Panc1 (cell line): ENCODE measurements around the gene PNLIPRP2. TPM values are rescaled to one million over a fixed set of nuclear protein-coding genes. Genes with fewer than 3 reads are reported as not detected.

ENCODE experiments used
- ATAC-seq: fragments of 200-7000 bp; cut with Tn5 transposase; 2 replicates; pipeline ENCODE4 v1.9.1; 2020; ENCODE audit warnings: mild to moderate bottlenecking, moderate library complexity
- Bru-seq: library from RNA; stranded (reverse); fragments of 400-500 nt; gene quantifications from one replicate; lab custom pipeline; 2021; lab: Mats Ljungman, UMichigan
- BruChase-seq, 2 experiments: library from RNA; stranded (reverse); fragments of 400-500 nt; gene quantifications; one replicate each; lab custom pipeline; 2021; lab: Mats Ljungman, UMichigan
- BruUV-seq: library from RNA; stranded (reverse); fragments of 400-500 nt; replicated peaks from 2 replicates; lab custom pipeline; 2021; lab: Mats Ljungman, UMichigan
- CTCF ChIA-PET: fragments of 300-600 bp; sonication (Branson Sonifier 250); formaldehyde crosslinking; loops from one replicate; lab custom pipeline; 2022; ENCODE audit warnings: antibody characterized with exemption; lab: Charles Lee
- POLR2A ChIA-PET: fragments of 300-600 bp; sonication (Branson Sonifier 250); formaldehyde crosslinking; loops from one replicate; lab custom pipeline; 2022; ENCODE audit warnings: antibody characterized with exemption; lab: Charles Lee
- DNase-seq: peaks from one replicate; pipeline ENCODE4 v3.0.0-alpha.2; 2010; ENCODE audit warnings: low read depth, low spot score
- H3K27ac ChIP-seq: 2 replicates; pipeline ENCODE4 v1.5.1; 2011; ENCODE audit warnings: mild to moderate bottlenecking, low read length, inconsistent platforms
- H3K27me3 ChIP-seq: fragments of 200-500 bp; sonication (Bioruptor generic); 2 replicates; pipeline ENCODE4 v1.6.0; 2014; ENCODE audit warnings: low read length, inconsistent platforms; ENCODE audit not compliant: control insufficient read depth, insufficient read depth
- H3K36me3 ChIP-seq: fragments of 200-500 bp; sonication (Bioruptor generic); 2 replicates; pipeline ENCODE4 v1.5.1; 2014; ENCODE audit warnings: inconsistent platforms, mild to moderate bottlenecking, low read length, moderate library complexity; ENCODE audit not compliant: control insufficient read depth, insufficient read depth
- H3K4me1 ChIP-seq: 2 replicates; pipeline ENCODE4 v1.5.1; 2011; ENCODE audit warnings: inconsistent platforms, mild to moderate bottlenecking, low read length, moderate library complexity; ENCODE audit not compliant: control insufficient read depth, insufficient read depth
- H3K4me3 ChIP-seq, 2 experiments: 2 replicates each; pipeline ENCODE4 v1.5.1; 2011 to 2012; ENCODE audit warnings: low read depth in 2 of 2, low read length in 2 of 2, mild to moderate bottlenecking in 2 of 2, inconsistent platforms in 1 of 2, moderate library complexity in 1 of 2
- H3K9me3 ChIP-seq: fragments of 200-500 bp; sonication (Bioruptor generic); 2 replicates; pipeline ENCODE4 v1.5.1; 2014; ENCODE audit warnings: low read depth, mild to moderate bottlenecking, inconsistent platforms, low read length, moderate library complexity; ENCODE audit not compliant: control insufficient read depth, insufficient read depth
- CTCF ChIP-seq: fragments of 450-650 bp; IDR thresholded peaks from 2 replicates; pipeline ENCODE4 v1.5.1; 2017; ENCODE audit warnings: mild to moderate bottlenecking
- POLR2AphosphoS5 ChIP-seq: IDR thresholded peaks from 2 replicates; pipeline ENCODE4 v1.6.1; 2012; ENCODE audit warnings: mild to moderate bottlenecking, low read depth, low read length, moderate library complexity
- SIN3A ChIP-seq: IDR thresholded peaks from 2 replicates; pipeline ENCODE4 v1.6.1; 2012; ENCODE audit warnings: low read depth, mild to moderate bottlenecking, low read length, moderate library complexity, borderline replicate concordance; ENCODE audit not compliant: insufficient read depth
- TCF7L2 ChIP-seq: IDR thresholded peaks from 2 replicates; pipeline ENCODE4 v1.6.1; 2011; ENCODE audit warnings: mild to moderate bottlenecking, low read depth, low read length, inconsistent platforms
- in situ Hi-C: cut with HindIII; loops from 2 replicates; pipeline ENCODE4 v1.10.0; 2016; ENCODE audit warnings: low sequenced_read_pairs, low pct_unique_long_range_greater_than_20kb
- intact Hi-C: fragments of 100-400 bp; cut with micrococcal nuclease; formaldehyde crosslinking; loops from one replicate; pipeline ENCODE4 v1.10.0; 2022; ENCODE audit not compliant: unreplicated experiment
- long read RNA-seq: library from polyadenylated mRNA; unstranded; transcript quantifications from one replicate; pipeline ENCODE4 v2.0.0, GENCODE V29; 2021; ENCODE audit not compliant: unreplicated experiment
- polyA plus RNA-seq: library from polyadenylated mRNA; unstranded; fragments of >200 nt; gene quantifications from one replicate; pipeline ENCODE4 v1.2.1, GENCODE V29; 2012; ENCODE audit warnings: missing spikeins; ENCODE audit not compliant: insufficient read length
- total RNA-seq: library from RNA; stranded (reverse); gene quantifications from one replicate; pipeline ENCODE4 v1.2.1, GENCODE V29; 2021; ENCODE audit not compliant: unreplicated experiment
- TF ChIP-seq, protein P1 (sequence below), 2 experiments: IDR thresholded peaks; 2 replicates each; pipeline ENCODE4 v1.6.1; 2011 to 2012; ENCODE audit warnings: low read depth in 2 of 2, control low read depth in 1 of 2, low read length in 1 of 2, mild to moderate bottlenecking in 1 of 2, moderate library complexity in 1 of 2; ENCODE audit not compliant: insufficient read depth in 1 of 2

PNLIPRP2 gene
- total RNA-seq (0.72 TPM), Bru-seq, nascent RNA (not detected), BruChase-seq, experiment 1, labeled RNA remaining after a 2-hour chase (not detected), BruChase-seq, experiment 2, labeled RNA remaining after a 6-hour chase (not detected)
- not detected for polyA plus RNA-seq
- long read RNA-seq = 0 reads

DNA sequence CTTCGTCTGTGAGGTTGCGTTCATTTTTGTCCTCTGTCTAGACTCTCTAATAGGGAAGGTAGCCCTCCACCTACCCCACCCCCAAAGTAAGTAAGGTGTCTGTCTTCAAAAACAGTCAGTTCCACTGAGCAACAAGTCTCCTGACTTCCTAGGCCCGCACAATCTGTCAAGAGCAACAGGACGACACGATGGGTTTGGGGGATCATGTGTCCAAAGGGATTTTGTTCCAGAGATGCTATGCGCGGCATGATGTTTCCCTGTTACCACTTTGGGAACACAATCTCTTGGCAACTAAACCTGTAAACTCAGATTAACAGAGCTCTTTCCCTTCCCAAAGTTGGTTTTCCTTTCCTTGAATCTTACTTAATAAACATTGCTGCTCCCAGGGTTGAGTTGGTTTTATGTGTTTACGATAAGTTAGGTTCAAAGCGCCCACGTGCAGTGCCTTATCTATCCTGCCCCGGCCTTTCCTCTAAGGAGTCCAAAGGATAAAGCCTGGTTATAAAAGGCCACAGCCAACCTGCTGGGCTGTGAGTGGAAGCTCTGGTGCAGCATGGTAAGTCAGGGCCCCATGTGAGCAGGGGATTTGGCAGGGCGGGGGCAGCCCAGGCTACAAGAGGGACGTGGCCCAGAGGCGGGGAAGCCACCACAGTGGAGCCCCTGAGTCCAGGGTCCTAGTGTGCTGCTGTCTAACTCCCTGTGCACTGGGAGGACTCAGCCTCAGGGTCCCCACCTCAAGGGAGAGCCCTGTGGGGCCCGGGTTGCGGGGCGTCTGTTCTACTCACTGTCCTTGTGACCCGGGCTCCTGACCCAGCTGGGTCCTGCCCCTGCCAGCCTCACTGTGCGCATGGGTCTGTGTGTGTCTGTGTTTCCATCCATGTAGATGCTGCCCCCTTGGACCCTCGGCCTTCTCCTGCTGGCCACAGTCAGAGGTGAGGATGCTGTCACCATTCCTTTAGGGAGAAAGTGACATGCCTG lies at the start of gene PNLIPRP2:
TSS of gene PNLIPRP2 (plus strand) at position 531 of the 978 bp plus-strand sequence.
- CTCF ChIA-PET = no interaction called here
- peak; percentile 48; the same call in 1 of the 2 replicates for ATAC-seq

GRCh38 chr10:116574797-116575196 lies 46.0 kb upstream of the PNLIPRP2 start:
- Histone ChIP-seq H3K27me3 (0 out of 2 replicates have a peak, but pooled peaks cover 5% of the 10 kb centered on the region), H3K4me3 (no peak overlapping the region), H3K27ac (no peak overlapping the region), H3K36me3 (no peaks in the 10 kb centered on the region), H3K9me3 (no peaks in the 10 kb centered on the region), H3K4me1 (no peaks in the 10 kb centered on the region)
- in situ Hi-C loops (no loop called here), intact Hi-C loops (no loop called here)
- BruUV-seq = no TSS peak
- DNase-seq = no peak
- TF ChIP-seq, protein P1, sequence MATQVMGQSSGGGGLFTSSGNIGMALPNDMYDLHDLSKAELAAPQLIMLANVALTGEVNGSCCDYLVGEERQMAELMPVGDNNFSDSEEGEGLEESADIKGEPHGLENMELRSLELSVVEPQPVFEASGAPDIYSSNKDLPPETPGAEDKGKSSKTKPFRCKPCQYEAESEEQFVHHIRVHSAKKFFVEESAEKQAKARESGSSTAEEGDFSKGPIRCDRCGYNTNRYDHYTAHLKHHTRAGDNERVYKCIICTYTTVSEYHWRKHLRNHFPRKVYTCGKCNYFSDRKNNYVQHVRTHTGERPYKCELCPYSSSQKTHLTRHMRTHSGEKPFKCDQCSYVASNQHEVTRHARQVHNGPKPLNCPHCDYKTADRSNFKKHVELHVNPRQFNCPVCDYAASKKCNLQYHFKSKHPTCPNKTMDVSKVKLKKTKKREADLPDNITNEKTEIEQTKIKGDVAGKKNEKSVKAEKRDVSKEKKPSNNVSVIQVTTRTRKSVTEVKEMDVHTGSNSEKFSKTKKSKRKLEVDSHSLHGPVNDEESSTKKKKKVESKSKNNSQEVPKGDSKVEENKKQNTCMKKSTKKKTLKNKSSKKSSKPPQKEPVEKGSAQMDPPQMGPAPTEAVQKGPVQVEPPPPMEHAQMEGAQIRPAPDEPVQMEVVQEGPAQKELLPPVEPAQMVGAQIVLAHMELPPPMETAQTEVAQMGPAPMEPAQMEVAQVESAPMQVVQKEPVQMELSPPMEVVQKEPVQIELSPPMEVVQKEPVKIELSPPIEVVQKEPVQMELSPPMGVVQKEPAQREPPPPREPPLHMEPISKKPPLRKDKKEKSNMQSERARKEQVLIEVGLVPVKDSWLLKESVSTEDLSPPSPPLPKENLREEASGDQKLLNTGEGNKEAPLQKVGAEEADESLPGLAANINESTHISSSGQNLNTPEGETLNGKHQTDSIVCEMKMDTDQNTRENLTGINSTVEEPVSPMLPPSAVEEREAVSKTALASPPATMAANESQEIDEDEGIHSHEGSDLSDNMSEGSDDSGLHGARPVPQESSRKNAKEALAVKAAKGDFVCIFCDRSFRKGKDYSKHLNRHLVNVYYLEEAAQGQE (IDR thresholded peaks at IDR 0.05; ENCODE audit: insufficient read depth in 1 of 2, low read depth in 2 of 2, low read length in 1 of 2) = no peak
- TF ChIP-seq TCF7L2 (no peak), CTCF (no peak), POLR2AphosphoS5 (no peak), SIN3A (no peak)
- CTCF ChIA-PET = no interaction called here
- POLR2A ChIA-PET = no interaction called here
- ATAC-seq = no peak

More for the DNA sequence above, at the start of gene PNLIPRP2:
- H3K27me3 ChIP-seq = peaks cover 7% of the 10 kb centered on the region
- H3K4me3 ChIP-seq = no peak within 1 kb of the TSS
- no peaks in the 10 kb centered on the region for H3K4me1 ChIP-seq
- no peak within 1 kb of the TSS for H3K27ac ChIP-seq
- intact Hi-C loops (no loop called here), in situ Hi-C loops (no loop called here)
- POLR2A ChIA-PET = no interaction called here
- no peak for DNase-seq
- TF ChIP-seq, protein P1 (IDR thresholded peaks at IDR 0.05; ENCODE audit: insufficient read depth in 1 of 2, low read depth in 2 of 2, low read length in 1 of 2) = no peak
- TF ChIP-seq POLR2AphosphoS5 (no peak), TCF7L2 (no peak)
- H3K36me3 ChIP-seq = no peaks in the 10 kb centered on the region
- BruUV-seq = no TSS peak
- H3K9me3 ChIP-seq = no peaks in the 10 kb centered on the region
